HG03280 (cell line): ENCODE measurements around the gene FRMPD4.

Source experiments
- ATAC-seq: cut with Tn5 transposase; IDR thresholded peaks from one replicate; pipeline ENCODE4 v1.9.1; 2021; ENCODE audit warnings: mild to moderate bottlenecking, moderate library complexity; ENCODE audit not compliant: unreplicated experiment

The FRMPD4 gene

DNA sequence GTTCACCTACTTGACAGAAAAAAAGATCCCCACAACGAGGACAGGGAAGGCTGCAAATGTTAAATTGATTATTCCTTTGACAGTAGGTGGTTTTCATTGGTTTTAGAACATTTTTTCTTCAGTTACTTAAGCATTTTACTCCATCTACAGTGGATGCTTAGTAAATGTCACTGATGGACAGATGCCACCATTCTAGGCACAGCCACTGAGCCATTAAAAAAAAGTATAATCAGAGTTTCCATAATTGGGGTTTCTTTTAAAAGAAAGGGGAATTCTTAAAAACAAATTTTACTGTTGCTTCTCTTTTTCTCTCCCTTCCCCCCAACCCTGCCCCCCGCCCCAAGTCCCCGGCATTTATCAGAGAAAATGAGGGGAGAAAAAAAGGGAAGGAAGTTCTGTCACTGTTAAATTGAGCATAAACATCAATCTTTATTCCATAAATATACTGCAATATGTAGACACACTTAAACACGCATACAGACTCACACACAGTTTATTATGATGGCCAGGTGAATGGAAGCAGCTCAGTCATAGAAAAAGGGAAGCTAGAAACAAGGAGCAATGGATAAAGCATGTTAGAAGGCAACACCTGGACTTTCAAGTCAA is 573.3 kb downstream of the FRMPD4 start:
- no peak for ATAC-seq

DNA sequence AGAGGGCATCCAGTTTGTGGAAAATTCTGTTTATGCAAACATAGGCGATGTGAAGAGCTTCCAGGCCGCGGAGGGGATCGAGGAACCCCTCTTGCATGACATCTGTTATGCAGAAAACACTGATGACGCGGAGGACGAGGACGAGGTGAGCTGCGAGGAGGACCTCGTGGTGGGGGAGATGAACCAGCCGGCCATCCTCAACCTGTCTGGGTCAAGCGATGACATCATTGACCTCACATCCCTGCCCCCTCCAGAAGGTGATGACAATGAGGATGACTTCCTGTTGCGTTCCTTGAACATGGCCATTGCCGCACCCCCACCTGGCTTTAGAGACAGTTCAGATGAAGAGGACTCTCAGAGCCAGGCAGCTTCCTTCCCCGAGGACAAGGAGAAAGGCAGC is 578.3 kb downstream of the FRMPD4 start:
- ATAC-seq, result no peak

DNA sequence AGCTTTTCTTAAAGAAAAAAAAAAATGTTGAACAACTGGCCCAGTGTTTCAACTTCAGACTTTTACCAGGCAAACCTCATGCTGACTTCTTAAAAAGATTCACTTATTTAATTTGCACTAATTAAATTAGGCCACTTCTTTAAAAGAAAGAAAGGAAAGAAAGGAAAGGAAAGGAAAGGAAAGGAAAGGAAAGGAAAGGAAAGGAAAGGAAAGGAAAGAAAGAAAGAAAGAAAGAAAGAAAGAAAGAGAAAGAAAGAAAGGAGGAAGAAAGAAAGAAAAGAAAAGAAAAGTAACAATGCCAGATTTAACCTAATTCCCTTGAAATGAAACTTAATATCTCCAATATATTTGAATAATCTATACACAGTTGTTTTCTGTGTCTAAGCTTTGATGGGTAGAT is 581.6 kb downstream of the FRMPD4 start:
- ATAC-seq, result no peak

DNA sequence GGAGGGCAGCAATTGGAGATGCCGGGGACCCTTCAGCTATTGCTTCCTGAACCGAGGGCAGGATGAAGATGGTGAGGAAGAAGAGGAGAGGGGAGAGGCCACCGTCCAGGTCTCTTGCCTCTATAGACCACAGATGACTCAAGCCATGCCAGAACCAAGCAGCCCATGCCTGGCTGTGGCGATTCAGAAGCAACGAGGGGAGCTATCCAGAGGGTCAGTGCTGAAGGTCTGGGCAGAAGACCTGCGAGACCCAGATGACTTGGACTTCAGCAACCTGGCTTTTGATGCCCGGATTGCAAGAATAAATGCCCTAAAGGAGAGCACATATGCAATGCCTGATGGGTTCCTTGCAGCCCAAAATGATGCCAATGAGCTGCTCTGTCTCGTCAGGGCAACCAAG is 582.8 kb downstream of the FRMPD4 start:
- no peak for ATAC-seq

DNA sequence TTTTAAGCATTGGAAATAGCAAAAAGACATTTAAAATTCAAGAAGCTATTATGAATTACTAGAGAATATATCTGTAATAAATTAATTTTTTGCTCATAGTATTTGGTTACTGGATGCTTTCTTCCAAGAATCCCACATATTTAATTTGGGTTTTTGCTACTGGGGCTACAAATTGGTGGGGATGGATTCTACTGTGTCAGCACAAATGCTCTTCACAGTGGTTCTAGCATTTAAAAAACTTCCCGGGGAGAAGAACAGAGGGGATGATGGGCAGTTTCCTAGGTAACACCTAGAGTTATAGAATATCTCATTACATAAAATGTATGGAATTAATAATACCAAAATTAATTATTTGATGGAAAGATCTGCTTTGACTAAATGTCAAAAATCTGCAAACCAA is 584.0 kb downstream of the FRMPD4 start:
- no peak for ATAC-seq

DNA sequence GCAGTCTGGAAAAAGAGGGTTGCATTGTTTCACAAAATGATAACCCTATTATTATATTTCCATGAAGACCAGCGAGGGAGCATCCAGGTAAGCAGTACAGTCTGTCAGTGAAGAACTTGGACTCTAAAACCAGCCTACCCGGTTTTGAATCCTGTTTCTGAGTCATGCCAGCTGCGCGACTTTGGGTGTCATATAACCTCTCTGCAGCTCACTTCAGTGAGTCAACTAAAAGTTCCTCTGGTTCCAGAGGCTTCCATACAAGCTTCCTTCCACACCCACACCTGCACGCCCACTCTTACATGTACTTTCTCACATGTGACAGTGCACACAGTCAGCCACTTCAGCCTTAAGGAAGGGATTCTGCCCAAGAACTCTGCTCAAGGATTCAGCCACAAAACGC is 603.1 kb downstream of the FRMPD4 start:
- ATAC-seq, result no peak

DNA sequence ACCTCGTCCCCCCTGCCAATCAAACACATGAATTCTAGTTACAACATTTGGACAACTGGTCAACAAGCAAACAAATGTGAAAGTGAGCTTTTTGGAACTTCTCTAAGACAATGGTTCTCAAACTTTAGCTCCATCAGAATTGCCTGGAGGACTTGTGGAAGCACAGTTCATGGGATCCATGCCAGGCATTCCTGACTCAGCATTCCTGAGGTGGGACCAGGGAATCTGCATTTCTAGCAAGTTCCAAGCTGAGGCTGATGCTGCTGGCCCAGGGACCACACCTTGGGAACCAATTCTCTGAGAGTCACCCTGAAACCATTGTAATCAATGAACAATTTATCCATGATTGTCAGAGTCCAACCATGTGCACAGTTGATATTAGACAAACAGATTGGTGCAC is 609.2 kb downstream of the FRMPD4 start:
- no peak for ATAC-seq

DNA sequence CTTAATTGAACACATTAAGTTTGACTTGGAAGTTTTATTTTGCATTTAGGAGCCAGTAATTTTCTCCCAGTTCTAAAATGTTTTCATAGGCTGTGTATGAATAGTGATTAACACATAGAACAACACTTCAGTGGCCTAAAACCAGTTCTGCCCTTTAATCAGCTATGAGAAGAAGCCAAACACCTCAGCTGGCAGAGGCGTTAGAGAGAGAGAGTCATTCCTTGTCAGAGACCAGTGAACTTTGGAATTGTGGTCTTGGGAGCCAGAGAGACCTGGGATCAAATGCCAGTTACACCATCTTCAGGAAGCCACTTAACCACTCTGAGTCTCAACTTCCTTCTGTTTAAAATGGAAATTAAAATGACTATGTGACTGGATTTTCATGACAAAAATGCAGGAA is 613.6 kb downstream of the FRMPD4 start:
- ATAC-seq, result no peak

DNA sequence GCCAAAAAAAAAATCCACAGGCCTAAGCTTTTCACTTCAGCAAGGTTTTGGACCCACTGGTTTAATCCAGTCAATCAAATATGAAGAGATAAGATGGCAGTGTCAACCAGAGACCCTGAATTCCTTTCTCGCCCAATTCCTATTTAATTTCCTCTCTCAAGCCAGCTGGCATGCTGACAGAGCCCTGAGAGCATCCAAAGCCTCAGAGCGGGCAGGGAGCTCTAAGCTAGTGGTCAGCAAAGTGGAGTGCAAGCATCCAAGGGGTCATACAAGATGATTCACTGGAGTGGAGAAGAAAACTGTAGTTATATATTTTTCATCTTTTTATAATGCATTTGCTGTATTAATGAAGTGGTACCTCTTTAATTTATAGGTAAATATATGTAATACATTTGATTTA is 615.1 kb downstream of the FRMPD4 start:
- no peak for ATAC-seq

DNA sequence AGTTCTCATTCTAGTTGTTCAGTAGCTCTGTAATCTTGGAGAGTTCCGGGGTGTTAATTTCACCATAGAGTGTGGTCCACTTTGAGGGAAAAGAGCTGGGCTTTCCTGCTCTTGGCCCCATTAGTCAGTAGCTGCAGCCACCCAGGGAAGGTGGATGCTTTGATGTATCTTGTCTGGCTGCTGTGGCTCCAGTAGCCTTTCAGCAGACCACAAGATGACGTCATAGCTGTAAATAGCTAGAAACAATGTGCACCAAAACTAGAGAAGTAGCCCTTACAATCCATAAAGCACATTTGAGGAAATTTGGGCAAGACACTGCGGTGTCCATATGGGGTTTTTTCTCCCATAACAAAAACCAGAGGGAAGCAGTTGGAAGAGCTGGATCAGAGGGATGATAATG is 620.0 kb downstream of the FRMPD4 start:
- no peak for ATAC-seq

DNA sequence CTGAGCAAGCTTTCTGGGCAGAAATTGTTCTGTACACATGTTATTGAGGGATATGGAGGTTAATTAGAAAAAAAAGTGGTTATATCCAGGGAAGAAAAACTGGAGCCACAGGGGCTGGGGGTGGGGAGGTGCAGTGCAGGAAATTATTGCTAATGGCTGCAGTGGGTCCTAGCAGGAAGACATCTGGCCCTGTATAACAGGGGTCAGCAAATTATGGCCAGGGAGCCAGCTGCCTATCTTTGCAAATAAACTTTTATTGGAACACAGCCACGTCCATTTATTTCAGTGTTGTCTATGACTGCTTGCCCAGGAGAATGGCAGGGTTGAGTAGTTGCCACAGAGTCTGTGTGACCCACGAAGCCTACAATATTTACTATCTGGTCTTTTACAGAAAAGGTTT is 629.6 kb downstream of the FRMPD4 start:
- ATAC-seq, result no peak

DNA sequence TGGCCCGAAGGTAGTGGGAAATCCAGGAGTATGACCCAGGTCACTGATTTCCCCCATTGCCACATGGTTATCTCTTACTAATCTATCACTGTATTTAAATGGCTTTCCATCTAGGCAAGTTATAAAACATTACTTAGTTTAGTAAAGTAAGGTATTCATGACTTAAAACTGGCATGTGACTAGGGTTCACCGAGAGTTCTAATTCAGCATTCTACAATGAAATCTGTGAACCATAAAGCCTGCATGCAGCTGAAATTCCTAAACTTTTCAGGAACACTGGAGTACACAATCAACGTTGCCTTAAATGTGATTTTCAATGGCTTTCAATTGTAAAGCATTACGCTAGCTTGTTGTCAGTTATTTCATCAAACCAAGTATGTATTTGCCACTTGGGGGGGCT is 630.2 kb downstream of the FRMPD4 start:
- no peak for ATAC-seq

DNA sequence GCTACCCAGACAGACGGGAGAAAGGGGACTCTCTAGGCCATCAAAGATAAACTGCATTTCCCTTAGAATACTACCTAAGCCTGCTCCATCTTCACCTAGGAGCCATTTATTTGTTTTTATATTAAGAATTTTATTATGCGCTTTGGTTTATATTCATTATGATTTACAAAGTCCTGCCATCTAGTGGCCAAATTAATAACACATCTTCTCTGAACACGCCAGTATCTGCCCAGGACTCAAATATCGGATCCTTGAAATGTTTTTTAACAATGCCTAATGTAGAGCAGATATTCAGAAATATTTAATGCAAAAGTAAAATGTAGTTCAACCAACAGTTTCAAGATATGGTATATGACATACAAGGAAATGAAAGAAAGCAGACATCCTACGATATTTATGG is 632.2 kb downstream of the FRMPD4 start:
- ATAC-seq, result no peak

DNA sequence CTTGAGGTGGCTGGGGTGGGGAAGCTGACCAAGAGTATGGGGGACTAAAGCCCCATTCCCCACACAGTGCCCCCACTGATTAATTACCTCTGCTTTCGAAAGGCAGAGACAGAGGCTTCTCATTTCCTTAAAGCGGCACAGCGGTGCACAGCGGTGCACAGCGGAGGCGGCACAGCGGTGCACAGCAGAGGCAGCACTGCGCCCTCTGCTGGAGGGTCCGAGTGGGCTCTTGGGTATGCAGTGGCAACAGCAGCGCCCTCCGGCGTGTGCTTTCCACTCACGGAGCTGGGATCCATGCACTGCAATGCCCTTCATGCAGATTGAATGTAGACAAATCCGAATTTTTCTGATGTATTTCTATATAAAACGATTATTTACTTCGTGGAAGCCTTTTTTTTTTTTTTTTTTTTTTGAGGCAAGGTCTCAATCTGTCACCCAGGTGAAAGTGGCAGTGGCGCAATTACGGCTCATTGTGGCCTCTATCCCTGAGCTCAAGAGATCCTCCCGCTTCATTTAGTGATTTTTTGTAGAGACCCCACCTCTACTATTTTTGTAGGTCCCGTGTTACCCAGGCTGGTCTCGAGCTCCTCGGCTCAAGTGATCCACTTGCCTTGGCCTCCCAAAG is 633.3 kb downstream of the FRMPD4 start:
- peak; percentile 99 for ATAC-seq
